ENCODE measurements around the gene TOMM6. TPM values are rescaled to one million over a fixed set of nuclear protein-coding genes. Genes with fewer than 3 reads are reported as not detected.

Gene TOMM6
- total RNA-seq, 1 experiment from 2014 or later: 239 TPM

GRCh38 chr6:41768545-41769308, 18.8 kb upstream of the TOMM6 start:
- Mint-ChIP-seq H3K4me3 (no peak overlapping the region), H3K4me1 (peaks cover 5 to 19% of the 10 kb centered on the region in 2 experiments; a peak in 3 of 4 replicates), H3K36me3 (ENCODE audit: insufficient read depth in 1 of 3, low read depth in 3 of 3) (peaks cover 8 to 24% (median 22%) of the 10 kb centered on the region in 3 experiments; a peak in 6 of 7 replicates), H3K27me3 (ENCODE audit: low read depth) (no peaks in the 10 kb centered on the region; the same call in 1 of the 2 replicates), H3K27ac (peak overlapping the region in 2 of 3 experiments; percentile 51 to 75; a peak in 2 of 7 replicates), H3K9me3 (no peaks in the 10 kb centered on the region; a peak in 1 of 5 replicates)
- no peak overlapping the region for H3K4me2 ChIP-seq (ENCODE audit: insufficient read depth, insufficient read length, low read length)
- H4K91ac ChIP-seq (ENCODE audit: insufficient read length, low read depth, low read length): no peak overlapping the region
- no peak overlapping the region for H4K8ac ChIP-seq (replicated peaks; ENCODE audit: insufficient read length, low read depth, low read length)
- no peak overlapping the region for H3K9ac ChIP-seq (ENCODE audit: extremely low read depth, insufficient read length, low read length)
- no peak overlapping the region for H2BK15ac ChIP-seq (ENCODE audit: low read depth, low read length)
- no peak overlapping the region for H2BK12ac ChIP-seq (ENCODE audit: insufficient read length, low read depth, low read length)
- H4K5ac ChIP-seq (ENCODE audit: insufficient read length, low read depth, low read length): no peak overlapping the region
- no peak overlapping the region for H3K27ac ChIP-seq (ENCODE audit: insufficient read length, low read depth, low read length)
- WGBS (ENCODE audit: extremely low coverage, insufficient read length, low lambda C conversion rate): no CpG with 5 or more reads among the region's 10 CpGs
- H3K23ac ChIP-seq (ENCODE audit: insufficient read length, low read depth, low read length): no peak overlapping the region
- no peak overlapping the region for H2BK120ac ChIP-seq (ENCODE audit: low read depth, low read length, poor library complexity, severe bottlenecking)
- DNase-seq: no peak
- H3K79me1 ChIP-seq (ENCODE audit: insufficient read depth, low read depth, low read length, poor library complexity, severe bottlenecking): no peaks in the 10 kb centered on the region
- no peak overlapping the region for H2AFZ ChIP-seq (ENCODE audit: low read length)
- H3K56ac ChIP-seq (ENCODE audit: insufficient read length, low read depth, low read length): no peak overlapping the region
- no peaks in the 10 kb centered on the region for H3K27me3 ChIP-seq (ENCODE audit: insufficient read depth, low read length)
- H3K14ac ChIP-seq (ENCODE audit: insufficient read depth, low read length): no peak overlapping the region
- H3T11ph ChIP-seq (ENCODE audit: low read length): no peak overlapping the region
- H3K9me3 ChIP-seq (ENCODE audit: control insufficient read depth, low read depth, low read length): no peaks in the 10 kb centered on the region
- H3K79me2 ChIP-seq (ENCODE audit: insufficient read depth, low read length): no peaks in the 10 kb centered on the region
- H3K4me1 ChIP-seq (ENCODE audit: insufficient read depth, low read length): no peaks in the 10 kb centered on the region
- no peak overlapping the region for H2AK5ac ChIP-seq (ENCODE audit: insufficient read length, low read length)
- no peak overlapping the region for H2BK5ac ChIP-seq (ENCODE audit: insufficient read length, low read length)
- TF ChIP-seq, protein P1, sequence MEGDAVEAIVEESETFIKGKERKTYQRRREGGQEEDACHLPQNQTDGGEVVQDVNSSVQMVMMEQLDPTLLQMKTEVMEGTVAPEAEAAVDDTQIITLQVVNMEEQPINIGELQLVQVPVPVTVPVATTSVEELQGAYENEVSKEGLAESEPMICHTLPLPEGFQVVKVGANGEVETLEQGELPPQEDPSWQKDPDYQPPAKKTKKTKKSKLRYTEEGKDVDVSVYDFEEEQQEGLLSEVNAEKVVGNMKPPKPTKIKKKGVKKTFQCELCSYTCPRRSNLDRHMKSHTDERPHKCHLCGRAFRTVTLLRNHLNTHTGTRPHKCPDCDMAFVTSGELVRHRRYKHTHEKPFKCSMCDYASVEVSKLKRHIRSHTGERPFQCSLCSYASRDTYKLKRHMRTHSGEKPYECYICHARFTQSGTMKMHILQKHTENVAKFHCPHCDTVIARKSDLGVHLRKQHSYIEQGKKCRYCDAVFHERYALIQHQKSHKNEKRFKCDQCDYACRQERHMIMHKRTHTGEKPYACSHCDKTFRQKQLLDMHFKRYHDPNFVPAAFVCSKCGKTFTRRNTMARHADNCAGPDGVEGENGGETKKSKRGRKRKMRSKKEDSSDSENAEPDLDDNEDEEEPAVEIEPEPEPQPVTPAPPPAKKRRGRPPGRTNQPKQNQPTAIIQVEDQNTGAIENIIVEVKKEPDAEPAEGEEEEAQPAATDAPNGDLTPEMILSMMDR (conservative IDR thresholded peaks at IDR 0.05): no peak
- H3K23me2 ChIP-seq (ENCODE audit: insufficient read length, low read depth, low read length, poor library complexity, severe bottlenecking): no peaks in the 10 kb centered on the region
- H4K20me1 ChIP-seq (ENCODE audit: control insufficient read depth, insufficient read depth, insufficient read length): no peaks in the 10 kb centered on the region
- no peak overlapping the region for H3K4ac ChIP-seq (ENCODE audit: low read depth, low read length)
- H2BK20ac ChIP-seq (ENCODE audit: low read depth, low read length, poor library complexity, severe bottlenecking): no peak overlapping the region
- H3K18ac ChIP-seq (ENCODE audit: insufficient read length, low read depth, low read length): no peak overlapping the region
